ENCODE results near the gene RALGDS.

RALGDS gene

DNA sequence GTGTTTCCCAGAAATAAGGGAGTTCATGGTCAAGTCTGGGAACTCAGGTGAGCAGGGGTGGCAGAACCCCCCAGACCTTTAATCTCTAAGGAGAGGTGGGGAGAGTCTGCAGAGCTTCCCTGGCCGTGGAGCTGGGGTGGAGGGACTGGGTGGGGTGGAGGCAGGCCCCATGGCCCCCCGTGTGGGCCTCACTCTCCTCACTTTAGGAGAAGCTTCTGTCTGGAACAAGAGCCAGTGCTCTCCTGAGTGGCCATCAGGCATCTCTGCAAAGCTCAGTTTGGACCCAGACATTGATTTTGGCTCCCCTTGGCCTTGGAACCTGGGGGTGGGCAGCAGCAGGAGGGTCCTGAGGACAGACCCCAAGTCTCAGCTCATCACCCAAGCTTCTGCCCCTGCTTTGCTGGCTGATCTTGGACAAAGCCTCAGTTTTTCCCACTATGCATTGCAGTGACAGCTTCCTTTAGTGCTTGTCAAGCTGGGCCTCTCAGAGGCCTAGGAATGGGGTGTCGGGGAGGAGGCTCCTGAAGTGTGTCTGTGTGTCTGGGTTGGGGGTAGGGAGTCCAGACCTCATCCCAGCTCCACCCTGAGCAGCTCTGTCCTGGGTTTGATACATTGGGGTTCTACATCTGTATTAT lies 46.2 kb upstream of the RALGDS start:
- H3K4me3 ChIP-seq (ENCODE audit: low read depth, low read length): no peak overlapping the region
- in situ Hi-C loops (cut with HindIII; ENCODE audit: low pct_ligation_motif_present, low sequenced_read_pairs): no loop called here
- TF ChIP-seq, protein P1, sequence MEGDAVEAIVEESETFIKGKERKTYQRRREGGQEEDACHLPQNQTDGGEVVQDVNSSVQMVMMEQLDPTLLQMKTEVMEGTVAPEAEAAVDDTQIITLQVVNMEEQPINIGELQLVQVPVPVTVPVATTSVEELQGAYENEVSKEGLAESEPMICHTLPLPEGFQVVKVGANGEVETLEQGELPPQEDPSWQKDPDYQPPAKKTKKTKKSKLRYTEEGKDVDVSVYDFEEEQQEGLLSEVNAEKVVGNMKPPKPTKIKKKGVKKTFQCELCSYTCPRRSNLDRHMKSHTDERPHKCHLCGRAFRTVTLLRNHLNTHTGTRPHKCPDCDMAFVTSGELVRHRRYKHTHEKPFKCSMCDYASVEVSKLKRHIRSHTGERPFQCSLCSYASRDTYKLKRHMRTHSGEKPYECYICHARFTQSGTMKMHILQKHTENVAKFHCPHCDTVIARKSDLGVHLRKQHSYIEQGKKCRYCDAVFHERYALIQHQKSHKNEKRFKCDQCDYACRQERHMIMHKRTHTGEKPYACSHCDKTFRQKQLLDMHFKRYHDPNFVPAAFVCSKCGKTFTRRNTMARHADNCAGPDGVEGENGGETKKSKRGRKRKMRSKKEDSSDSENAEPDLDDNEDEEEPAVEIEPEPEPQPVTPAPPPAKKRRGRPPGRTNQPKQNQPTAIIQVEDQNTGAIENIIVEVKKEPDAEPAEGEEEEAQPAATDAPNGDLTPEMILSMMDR (IDR thresholded peaks at IDR 0.05; ENCODE audit: low read depth, low read length, missing control alignments): no peak

DNA sequence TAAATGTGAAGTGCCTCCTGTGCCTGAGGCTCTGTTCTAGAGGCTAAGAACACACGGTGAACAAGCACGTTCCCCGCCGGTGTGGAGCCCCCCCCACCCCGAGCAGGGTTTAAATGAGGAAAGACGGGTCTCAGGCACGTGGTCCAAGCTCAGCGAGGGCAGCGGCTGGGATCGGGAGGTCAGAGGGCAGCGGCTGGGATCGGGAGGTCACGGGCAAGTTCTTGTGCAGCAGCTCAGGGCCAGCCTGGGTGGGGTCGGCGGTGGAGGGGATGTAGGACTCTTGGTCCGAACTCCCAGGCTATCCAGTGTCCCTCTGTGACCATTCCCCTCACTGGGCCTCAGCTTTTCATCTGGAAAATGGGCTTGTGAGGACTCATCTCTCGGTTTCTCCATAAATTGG lies 45.4 kb upstream of the RALGDS start:
- Histone ChIP-seq H3K36me3 (replicated peaks) (no peaks in the 10 kb centered on the region), H3K4me3 (ENCODE audit: low read depth, low read length) (no peak overlapping the region), H3K27me3 (replicated peaks) (no peaks in the 10 kb centered on the region), H3K27ac (no peak overlapping the region)
- TF ChIP-seq, protein P1 (IDR thresholded peaks at IDR 0.05; ENCODE audit: low read depth, low read length, missing control alignments): no peak
- DNase-seq: no peak
- in situ Hi-C loops (cut with HindIII; ENCODE audit: low pct_ligation_motif_present, low sequenced_read_pairs): no loop called here

More for the DNA sequence above, 46.2 kb upstream of the RALGDS start:
- DNase-seq: no peak
- Histone ChIP-seq H3K36me3 (replicated peaks) (no peaks in the 10 kb centered on the region), H3K27me3 (replicated peaks) (peaks cover 2% of the 10 kb centered on the region), H3K27ac (no peak overlapping the region)

DNA sequence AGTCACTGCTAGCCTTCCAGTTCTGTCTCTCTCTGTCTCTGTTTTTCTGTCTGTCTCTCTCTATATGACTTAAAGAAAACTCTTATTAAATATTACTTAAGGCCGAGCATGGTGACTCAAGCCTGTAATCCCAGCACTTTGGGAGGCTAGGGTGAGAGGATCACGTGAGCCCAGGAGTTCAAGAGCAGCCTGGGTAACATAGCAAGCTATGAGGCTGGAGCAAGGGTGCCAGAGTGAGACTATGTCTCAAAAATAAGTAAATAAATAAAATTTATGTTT lies 44.4 kb upstream of the RALGDS start:
- Histone ChIP-seq H3K36me3 (replicated peaks) (no peaks in the 10 kb centered on the region), H3K27ac (no peak overlapping the region), H3K4me3 (ENCODE audit: low read depth, low read length) (no peak overlapping the region), H3K27me3 (replicated peaks) (no peaks in the 10 kb centered on the region)
- TF ChIP-seq, protein P1 (IDR thresholded peaks at IDR 0.05; ENCODE audit: low read depth, low read length, missing control alignments): no peak
- DNase-seq: no peak
- in situ Hi-C loops (cut with HindIII; ENCODE audit: low pct_ligation_motif_present, low sequenced_read_pairs): no loop called here

GRCh38 chr9:133164191-133164590 lies 43.2 kb upstream of the RALGDS start:
- in situ Hi-C loops (cut with HindIII; ENCODE audit: low pct_ligation_motif_present, low sequenced_read_pairs): no loop called here
- H3K27me3 ChIP-seq (replicated peaks): no peaks in the 10 kb centered on the region
- H3K36me3 ChIP-seq (replicated peaks): no peaks in the 10 kb centered on the region
- H3K27ac ChIP-seq: no peak overlapping the region
- TF ChIP-seq, protein P1 (IDR thresholded peaks at IDR 0.05; ENCODE audit: low read depth, low read length, missing control alignments): no peak
- H3K4me3 ChIP-seq (ENCODE audit: low read depth, low read length): peak overlapping the region; percentile 59
- DNase-seq: no peak

GRCh38 chr9:133163504-133164172 lies 42.6 kb upstream of the RALGDS start, which contains the start of gene GBGT1:
Gene GBGT1 (minus strand): TSS chr9:133163914. CDS start chr9:133162412, 1,502 bp downstream.
- in situ Hi-C loops (cut with HindIII; ENCODE audit: low pct_ligation_motif_present, low sequenced_read_pairs): no loop called here
- TF ChIP-seq, protein P1 (IDR thresholded peaks at IDR 0.05; ENCODE audit: low read depth, low read length, missing control alignments): no peak
- H3K4me3 ChIP-seq (ENCODE audit: low read depth, low read length): peak within 1 kb of the TSS; percentile 59
- H3K36me3 ChIP-seq (replicated peaks): no peaks in the 10 kb centered on the region
- H3K27me3 ChIP-seq (replicated peaks): no peaks in the 10 kb centered on the region
- H3K27ac ChIP-seq: no peak within 1 kb of the TSS
- DNase-seq: no peak
